OCI-LY1 (cell line): ENCODE measurements around the gene CARMIL1.

ENCODE experiments used
- CTCF ChIP-seq: fragments of 200-600 bp; sonication (generic), shearing (Covaris generic); IDR thresholded peaks from 2 replicates; pipeline ENCODE4 v1.5.1; 2017; ENCODE audit warnings: mild to moderate bottlenecking, antibody characterized with exemption, low read length, moderate library complexity, mixed read lengths
- EZH2 ChIP-seq: fragments of 200-600 bp; sonication (generic), shearing (Covaris generic); IDR thresholded peaks from 2 replicates; pipeline ENCODE4 v1.8.0; 2017; ENCODE audit warnings: borderline replicate concordance, mixed run types, mild to moderate bottlenecking, antibody characterized with exemption, low read length, moderate library complexity, mixed read lengths

DNA sequence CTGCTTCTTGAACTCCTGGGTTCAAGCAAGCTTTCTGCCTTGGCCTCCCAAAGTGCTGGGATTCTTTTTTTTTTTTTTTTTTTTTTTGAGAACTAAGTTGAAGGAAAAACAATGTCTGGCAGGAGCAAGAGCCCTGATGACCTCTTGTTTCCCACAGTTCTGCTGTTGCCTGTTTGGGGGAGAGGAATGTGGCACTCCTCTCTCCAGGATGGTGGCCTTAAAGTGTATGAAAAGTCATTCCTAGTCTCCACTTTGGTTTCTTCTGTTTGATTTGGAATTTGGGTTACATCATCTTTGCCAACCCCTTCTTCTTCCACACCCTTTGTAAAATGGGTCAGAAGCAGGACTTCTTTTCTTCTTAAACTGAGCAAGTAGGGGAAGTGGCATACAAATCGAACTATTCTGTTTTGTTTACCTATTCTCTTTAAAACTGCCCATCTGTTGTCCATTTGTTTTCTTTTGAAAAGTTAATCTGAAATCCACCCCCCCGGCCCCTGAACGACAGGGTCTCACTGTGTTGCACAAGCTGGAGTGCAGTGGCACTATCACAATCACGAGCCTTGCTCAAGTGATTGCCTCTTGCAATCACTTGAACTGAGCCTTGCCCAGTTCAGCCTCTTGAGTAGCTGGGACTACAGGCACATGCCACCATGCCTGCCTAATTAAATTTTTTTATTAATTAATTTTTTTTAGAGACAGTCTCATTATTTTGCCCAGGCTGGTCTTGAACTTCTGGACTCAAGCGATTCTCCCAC is 11.3 kb downstream of the CARMIL1 start:
- TF ChIP-seq EZH2, result no peak
- no peak for TF ChIP-seq CTCF
